ENCODE data around the gene DRD4. TPM values are rescaled to one million over a fixed set of nuclear protein-coding genes. Genes with fewer than 3 reads are reported as not detected.
A peak's percentile ranks its signal among the peaks of the same experiment; 100 is the strongest.
"Not testable (repeated sequence)": the region's sequence is repeated elsewhere in the genome, so short reads cannot be mapped to it uniquely, and the experiment has no call there.

DRD4 gene
- polyA plus RNA-seq, 6 donors from 2014 or later = not detected

DNA sequence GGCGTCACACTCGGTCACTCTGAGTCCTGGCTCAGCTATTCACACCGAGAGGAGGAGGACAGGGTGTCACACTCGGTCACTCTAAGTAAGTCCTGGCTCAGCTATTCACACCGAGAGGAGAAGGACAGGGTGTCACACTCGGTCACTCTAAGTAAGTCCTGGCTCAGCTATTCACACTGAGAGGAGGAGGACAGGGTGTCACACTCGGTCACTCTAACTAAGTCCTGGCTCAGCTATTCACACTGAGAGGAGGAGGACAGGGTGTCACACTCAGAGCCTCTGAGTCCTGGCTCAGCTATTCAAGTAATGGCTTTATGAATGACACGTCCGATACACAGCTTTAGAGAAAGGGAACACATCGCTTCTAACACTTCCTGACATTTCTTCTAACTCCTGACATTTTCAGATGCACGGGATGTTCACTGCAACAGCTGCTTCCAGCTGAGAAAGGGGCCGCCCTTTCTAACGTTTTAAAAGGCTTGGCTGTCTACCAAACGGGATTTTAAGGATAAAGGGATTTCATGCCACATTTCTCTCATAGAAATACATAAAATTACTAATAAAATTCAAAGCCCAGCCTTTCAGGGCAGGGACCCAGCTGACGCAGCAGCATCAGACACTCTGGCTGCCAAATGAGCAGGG is 28.1 kb downstream of the DRD4 start:
- Mint-ChIP-seq H3K27ac (no peak overlapping the region), H3K4me1 (peaks cover 0 to 6% (median 4%) of the 10 kb centered on the region in 3 donors), H3K27me3 (no peaks in the 10 kb centered on the region), H3K4me3 (no peak overlapping the region), H3K36me3 (no peaks in the 10 kb centered on the region), H3K9me3 (no peaks in the 10 kb centered on the region)
- ATAC-seq (ENCODE audit: low read depth in 2 of 2) (no peak), DNase-seq (no peak)

DNA sequence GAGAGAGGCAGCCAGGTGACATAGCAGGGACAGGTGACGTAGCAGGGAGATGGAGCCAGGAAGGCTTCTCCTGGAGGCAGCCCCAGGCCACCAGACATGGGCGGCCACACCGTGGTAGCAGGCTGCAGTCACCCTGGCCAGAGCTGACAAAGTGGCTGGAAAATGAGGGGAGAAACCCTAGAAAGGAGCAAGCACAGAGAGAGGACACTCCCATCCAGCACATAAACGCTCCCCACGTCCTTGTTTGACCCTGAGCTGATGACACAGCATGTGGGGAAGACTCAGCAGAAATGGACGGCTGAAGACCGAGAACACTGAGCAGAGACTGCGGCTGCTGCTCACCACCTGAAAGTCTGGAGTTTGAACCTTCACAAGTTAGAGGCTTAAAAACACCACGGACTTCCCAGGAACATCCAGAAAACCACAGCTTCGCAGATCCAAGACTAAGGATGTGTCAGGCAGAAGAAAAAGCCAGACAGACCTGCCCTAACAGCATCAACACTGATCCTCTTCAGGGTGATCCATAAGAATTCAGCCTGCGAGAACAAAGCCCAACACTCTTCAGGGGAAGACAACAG is 28.7 kb downstream of the DRD4 start:
- H3K4me3 Mint-ChIP-seq = no peak overlapping the region
- DNase-seq = no peak
- peaks cover 0 to 6% (median 4%) of the 10 kb centered on the region in 3 donors for H3K4me1 Mint-ChIP-seq
- H3K27me3 Mint-ChIP-seq = no peaks in the 10 kb centered on the region
- H3K27ac Mint-ChIP-seq = peak overlapping the region in 2 of 6 donors; percentile 26 to 78
- no peaks in the 10 kb centered on the region for H3K36me3 Mint-ChIP-seq
- no peak for ATAC-seq (ENCODE audit: low read depth in 2 of 2)
- no peaks in the 10 kb centered on the region for H3K9me3 Mint-ChIP-seq

DNA sequence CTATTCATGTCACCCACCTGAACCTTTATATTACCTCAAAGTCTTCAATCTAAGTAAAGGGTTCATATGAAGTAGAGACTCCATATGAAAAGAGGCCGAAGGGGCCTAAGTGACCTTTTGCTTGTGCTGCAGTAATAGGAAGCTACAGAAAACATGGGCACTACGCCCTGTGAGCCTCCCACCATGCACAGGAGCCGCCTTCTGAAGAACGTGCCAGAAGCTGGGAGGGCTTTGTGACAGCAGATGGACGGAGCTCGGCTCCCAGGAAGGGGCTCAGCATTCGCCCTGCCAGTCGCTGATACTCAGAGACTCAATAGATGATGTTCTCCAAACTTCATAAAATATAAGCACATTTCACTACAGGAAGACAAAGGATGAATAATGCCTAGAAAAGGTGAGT is 36.8 kb downstream of the DRD4 start:
- no peaks in the 10 kb centered on the region for H3K4me1 Mint-ChIP-seq
- no peak overlapping the region for H3K4me3 Mint-ChIP-seq
- no peaks in the 10 kb centered on the region for H3K9me3 Mint-ChIP-seq
- ATAC-seq (ENCODE audit: low read depth in 2 of 2) (no peak), DNase-seq (no peak)
- H3K27ac Mint-ChIP-seq = peak overlapping the region in 2 of 6 donors; percentile 56 to 90
- H3K36me3 Mint-ChIP-seq = peaks cover 10 to 21% of the 10 kb centered on the region in 2 donors
- no peaks in the 10 kb centered on the region for H3K27me3 Mint-ChIP-seq

DNA sequence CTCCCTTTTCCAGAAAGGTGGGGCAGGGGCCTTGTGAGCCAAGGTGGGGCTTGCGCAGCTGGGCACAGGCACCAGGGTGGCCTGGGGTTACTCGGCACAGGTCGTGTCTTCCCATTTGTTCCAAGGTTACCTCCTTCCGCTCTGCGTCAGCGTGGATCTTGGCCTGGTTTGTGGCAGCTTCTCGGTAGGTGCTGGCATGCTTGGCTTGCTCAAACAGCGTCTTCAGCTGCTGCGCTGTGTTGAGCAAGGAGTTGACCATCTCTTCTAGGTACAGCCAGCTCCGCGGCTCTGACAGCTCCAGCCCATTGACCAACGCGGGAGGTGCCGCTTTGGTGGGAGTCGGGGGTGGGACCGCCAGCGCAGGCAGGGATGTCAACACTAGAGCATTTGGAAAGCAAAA is 37.3 kb downstream of the DRD4 start:
- Mint-ChIP-seq H3K36me3 (peaks cover 10 to 22% of the 10 kb centered on the region in 2 donors), H3K27ac (peak overlapping the region in 1 of 6 donors; percentile 51), H3K27me3 (no peaks in the 10 kb centered on the region), H3K4me1 (no peaks in the 10 kb centered on the region), H3K4me3 (no peak overlapping the region), H3K9me3 (no peaks in the 10 kb centered on the region)
- DNase-seq = no peak
- no peak for ATAC-seq (ENCODE audit: low read depth in 2 of 2)

DNA sequence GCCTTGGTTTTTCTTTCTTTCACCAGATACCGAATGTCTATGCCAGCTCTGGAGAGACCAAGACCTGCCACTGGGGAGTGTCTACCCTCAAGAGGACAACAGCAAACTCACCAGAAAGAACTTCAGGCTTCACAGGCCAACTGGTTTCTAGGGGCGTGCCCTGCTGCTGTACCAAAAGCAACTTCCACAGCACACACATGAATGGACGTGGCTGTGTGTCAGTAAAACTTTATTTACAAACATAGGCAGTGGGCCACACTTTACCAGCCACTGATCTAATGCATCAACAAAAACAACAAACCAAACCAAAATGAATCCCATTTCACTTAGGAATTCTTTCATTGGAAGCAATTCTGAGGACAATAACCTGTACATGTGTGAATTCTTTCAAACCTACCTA is 41.2 kb downstream of the DRD4 start:
- H3K36me3 Mint-ChIP-seq = peaks cover 15 to 31% of the 10 kb centered on the region in 2 donors
- no peaks in the 10 kb centered on the region for H3K27me3 Mint-ChIP-seq
- no peak overlapping the region for H3K4me3 Mint-ChIP-seq
- no peak overlapping the region for H3K27ac Mint-ChIP-seq
- no peaks in the 10 kb centered on the region for H3K4me1 Mint-ChIP-seq
- DNase-seq = no peak
- no peak for ATAC-seq (ENCODE audit: low read depth in 2 of 2)
- peaks cover 0 to 3% (median 0%) of the 10 kb centered on the region in 7 donors for H3K9me3 Mint-ChIP-seq

DNA sequence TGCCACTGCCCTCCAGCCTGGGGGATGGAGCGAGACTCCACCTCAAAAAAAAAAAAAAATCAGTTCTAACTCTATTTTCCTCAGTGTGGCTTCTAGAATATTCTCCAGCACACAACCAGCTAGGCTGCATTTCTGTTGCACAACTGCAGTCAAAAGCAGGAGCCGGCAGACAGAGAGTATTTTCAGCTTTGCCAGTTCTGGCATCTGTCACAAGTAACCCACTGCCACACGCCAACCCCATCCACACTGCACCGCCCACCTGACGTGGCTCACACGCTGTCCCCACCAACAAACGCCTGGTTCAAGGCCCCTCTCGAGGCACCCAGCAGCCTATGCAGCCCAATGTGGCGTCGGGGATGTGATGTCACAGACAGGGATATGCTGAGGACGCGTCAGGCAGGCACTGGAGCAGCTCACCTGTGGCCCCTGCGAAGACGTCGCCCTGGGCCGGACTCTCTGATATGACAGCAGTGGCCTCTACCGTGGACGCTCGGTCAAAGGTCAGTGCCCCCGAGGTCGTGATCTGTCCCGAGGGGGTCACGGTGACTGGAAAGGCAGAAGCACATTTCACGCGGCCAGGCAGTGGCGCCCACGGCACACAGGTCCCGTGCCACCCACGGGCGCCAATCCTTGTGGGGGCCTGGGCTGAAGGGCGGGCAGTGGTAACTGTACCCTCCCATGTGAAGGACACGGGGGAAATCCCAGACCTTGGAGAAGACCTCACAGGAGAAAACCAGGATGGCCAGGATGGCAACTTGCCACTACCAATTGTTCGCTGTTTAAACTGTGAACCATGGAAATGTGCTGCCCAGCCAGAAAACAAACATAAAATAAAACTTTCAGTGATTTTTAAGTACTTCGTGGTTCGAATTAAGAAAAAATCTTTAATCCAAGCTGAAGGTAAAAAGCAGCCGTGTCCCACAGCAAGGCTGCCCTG is 42.5 kb downstream of the DRD4 start:
- H3K4me1 Mint-ChIP-seq = no peaks in the 10 kb centered on the region
- peaks cover 18 to 33% of the 10 kb centered on the region in 2 donors for H3K36me3 Mint-ChIP-seq
- H3K4me3 Mint-ChIP-seq = no peak overlapping the region
- ATAC-seq (ENCODE audit: low read depth in 2 of 2) (no peak), DNase-seq (no peak)
- peaks cover 0 to 3% (median 0%) of the 10 kb centered on the region in 7 donors for H3K9me3 Mint-ChIP-seq
- H3K27me3 Mint-ChIP-seq = no peaks in the 10 kb centered on the region
- H3K27ac Mint-ChIP-seq = no peak overlapping the region

DNA sequence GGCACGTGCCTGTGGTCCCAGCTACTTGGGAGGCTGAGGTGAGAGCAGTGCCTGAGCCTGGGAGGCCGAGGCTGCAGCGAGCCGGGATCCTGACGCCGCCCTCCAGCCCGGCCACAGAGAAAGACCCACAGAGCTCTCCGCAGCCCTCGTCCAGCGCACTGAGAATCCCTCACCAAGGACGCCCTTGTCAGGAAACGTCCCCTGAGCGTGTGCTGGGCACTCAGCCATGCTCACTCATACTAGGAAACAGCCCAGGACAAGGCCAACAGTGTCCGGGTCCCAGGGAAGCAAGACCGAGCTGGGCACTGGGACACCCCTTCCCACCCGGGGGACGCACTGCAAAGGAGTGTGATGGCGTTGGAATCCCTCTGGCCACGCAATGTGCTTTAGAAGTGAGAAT is 43.4 kb downstream of the DRD4 start:
- peaks cover 20 to 33% of the 10 kb centered on the region in 2 donors for H3K36me3 Mint-ChIP-seq
- peak overlapping the region in 1 of 8 donors; percentile 20 for H3K4me3 Mint-ChIP-seq
- H3K27ac Mint-ChIP-seq = no peak overlapping the region
- no peaks in the 10 kb centered on the region for H3K4me1 Mint-ChIP-seq
- no peaks in the 10 kb centered on the region for H3K27me3 Mint-ChIP-seq
- ATAC-seq (ENCODE audit: low read depth in 2 of 2) = no peak
- no peak for DNase-seq
- peaks cover 0 to 3% (median 0%) of the 10 kb centered on the region in 7 donors for H3K9me3 Mint-ChIP-seq

DNA sequence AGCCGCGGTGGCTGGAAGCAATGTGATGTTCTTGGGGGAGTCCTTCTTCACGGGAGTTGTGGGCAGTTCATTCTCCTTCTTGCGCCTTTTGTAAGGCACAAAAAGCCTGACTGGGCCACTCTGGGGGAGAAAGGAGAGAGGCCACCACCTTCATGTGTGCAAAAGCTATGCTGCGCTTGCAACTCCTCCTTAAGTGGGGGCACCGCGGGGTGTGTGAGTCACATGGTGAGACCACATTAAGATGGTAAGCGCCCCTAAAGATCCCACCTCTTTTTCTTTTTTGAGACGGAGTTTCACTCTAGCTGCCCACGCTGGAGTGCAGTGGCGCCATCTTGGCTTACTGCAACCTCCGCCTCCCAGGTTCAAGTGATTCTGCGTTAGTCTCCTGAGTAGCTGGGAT is 43.9 kb downstream of the DRD4 start:
- H3K27me3 Mint-ChIP-seq = no peaks in the 10 kb centered on the region
- no peak overlapping the region for H3K27ac Mint-ChIP-seq
- no peaks in the 10 kb centered on the region for H3K4me1 Mint-ChIP-seq
- H3K9me3 Mint-ChIP-seq = peaks cover 0 to 3% (median 0%) of the 10 kb centered on the region in 7 donors
- peaks cover 20 to 33% of the 10 kb centered on the region in 2 donors for H3K36me3 Mint-ChIP-seq
- no peak for DNase-seq
- no peak for ATAC-seq (ENCODE audit: low read depth in 2 of 2)
- no peak overlapping the region for H3K4me3 Mint-ChIP-seq

DNA sequence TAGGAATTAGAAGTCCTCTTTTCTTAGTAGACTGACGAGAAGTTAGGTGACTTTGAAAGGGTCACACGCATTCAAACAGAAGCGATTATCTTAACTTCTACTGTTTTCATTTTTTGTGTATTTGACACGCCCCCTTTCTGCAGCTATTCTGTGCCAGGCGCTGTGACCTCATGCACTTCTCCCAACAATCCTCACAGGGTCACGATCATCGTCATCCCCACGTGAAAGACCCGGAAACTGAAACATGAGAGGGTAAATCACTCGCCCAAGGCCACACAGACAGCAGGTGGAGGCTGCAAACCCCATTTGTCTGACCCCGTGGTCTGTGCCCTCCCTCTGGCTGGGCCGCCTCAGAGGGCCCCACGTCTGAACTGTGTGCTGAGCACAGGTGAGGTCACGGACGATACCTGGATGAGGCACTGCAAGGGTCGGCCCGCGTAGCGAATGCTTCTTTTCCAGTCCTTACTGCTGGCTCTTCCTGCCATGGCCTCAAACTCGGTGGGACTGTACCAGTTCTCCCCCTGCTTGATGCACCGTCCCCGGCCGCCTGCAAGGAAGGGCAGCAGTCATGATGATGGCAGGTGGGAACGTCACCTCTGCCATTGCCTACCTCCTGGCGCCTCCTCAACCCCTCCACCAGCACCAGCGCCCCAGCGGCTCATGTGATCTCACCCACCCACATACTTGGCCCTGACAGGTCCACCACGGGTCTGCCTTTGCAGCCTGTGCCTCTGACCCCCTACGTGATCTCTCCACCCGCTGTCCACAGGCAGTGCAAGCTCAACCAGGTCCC is 49.6 kb downstream of the DRD4 start:
- ATAC-seq (ENCODE audit: low read depth in 2 of 2) (no peak), DNase-seq (no peak)
- H3K4me3 Mint-ChIP-seq = peak overlapping the region in 1 of 8 donors; percentile 22

DNA sequence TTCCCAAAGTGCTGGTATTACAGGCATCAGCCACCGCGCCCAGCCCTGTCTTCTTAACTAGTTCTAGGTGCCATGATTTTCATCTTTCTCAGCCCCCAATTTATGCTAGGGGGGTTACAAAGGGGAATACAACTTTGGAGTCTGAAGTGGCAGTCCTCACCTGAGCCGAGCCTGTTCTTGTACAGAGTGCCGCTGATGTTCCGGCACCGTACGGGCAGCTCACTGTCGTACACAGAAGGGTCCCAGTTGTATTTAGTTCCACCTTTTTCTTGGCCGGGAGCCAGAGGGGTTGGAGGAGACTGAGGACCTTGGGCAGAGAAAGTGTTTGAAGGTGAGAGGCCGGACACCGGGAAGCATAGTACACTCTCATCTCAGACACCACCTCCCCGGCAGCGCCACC is 50.7 kb downstream of the DRD4 start:
- Mint-ChIP-seq H3K4me1 (peaks cover 9 to 13% (median 12%) of the 10 kb centered on the region in 3 donors), H3K27ac (no peak overlapping the region), H3K9me3 (peaks cover 0 to 2% (median 0%) of the 10 kb centered on the region in 7 donors), H3K4me3 (no peak overlapping the region), H3K36me3 (peaks cover 23 to 26% of the 10 kb centered on the region in 2 donors), H3K27me3 (no peaks in the 10 kb centered on the region)
- DNase-seq (no peak), ATAC-seq (ENCODE audit: low read depth in 2 of 2) (no peak)

More for the DNA sequence above, 49.6 kb downstream of the DRD4 start:
- Mint-ChIP-seq H3K9me3 (peaks cover 0 to 5% (median 0%) of the 10 kb centered on the region in 7 donors), H3K27ac (no peak overlapping the region), H3K4me1 (peaks cover 2 to 5% (median 4%) of the 10 kb centered on the region in 3 donors), H3K27me3 (no peaks in the 10 kb centered on the region), H3K36me3 (peaks cover 23 to 37% of the 10 kb centered on the region in 2 donors)

DNA sequence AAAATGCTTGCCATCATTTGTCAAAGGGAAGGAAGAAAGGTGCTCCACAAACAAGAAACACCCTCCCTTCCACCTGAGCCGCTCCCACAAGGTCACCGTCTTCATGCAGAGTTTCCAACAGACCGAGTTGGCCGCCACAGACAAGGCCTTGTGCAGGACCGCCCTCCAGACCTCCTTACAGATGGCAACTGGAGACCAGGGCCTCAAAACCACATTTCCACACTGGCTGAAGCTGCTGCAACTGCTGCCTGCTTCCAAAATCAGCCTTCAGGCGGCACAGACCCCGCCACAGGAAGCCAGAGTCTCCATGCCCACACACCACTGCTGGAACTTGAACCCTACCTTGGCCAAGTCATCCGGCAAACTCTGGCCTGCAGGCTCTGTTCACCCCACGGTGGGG is 51.6 kb downstream of the DRD4 start:
- H3K4me3 Mint-ChIP-seq = no peak overlapping the region
- no peak for ATAC-seq (ENCODE audit: low read depth in 2 of 2)
- H3K27me3 Mint-ChIP-seq = no peaks in the 10 kb centered on the region
- no peak overlapping the region for H3K27ac Mint-ChIP-seq
- peaks cover 15 to 17% of the 10 kb centered on the region in 2 donors for H3K36me3 Mint-ChIP-seq
- DNase-seq = no peak
- H3K4me1 Mint-ChIP-seq = peaks cover 18 to 22% (median 22%) of the 10 kb centered on the region in 3 donors
- peaks cover 0 to 2% (median 0%) of the 10 kb centered on the region in 7 donors for H3K9me3 Mint-ChIP-seq

DNA sequence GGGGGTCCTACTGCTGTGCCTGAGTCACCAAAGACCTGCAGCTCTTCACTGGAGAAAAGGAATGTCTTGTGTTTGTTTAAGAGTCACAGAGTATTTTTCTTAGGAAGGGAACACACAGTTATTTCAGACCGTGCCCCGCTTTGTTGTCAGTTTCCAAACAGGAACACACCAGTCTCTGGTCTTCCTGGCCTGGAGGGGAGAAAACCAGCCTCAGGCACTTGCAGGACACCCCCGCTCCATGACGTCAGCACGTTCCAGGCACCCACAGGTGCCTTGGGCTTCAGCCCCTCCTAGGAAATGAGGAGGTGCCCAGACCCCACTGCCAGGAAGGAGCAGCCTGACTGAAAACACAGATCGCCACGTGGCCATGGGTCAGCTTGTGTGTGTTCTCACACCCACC is 52.6 kb downstream of the DRD4 start:
- peaks cover 0 to 2% (median 0%) of the 10 kb centered on the region in 7 donors for H3K9me3 Mint-ChIP-seq
- H3K27me3 Mint-ChIP-seq = no peaks in the 10 kb centered on the region
- no peak overlapping the region for H3K27ac Mint-ChIP-seq

DNA sequence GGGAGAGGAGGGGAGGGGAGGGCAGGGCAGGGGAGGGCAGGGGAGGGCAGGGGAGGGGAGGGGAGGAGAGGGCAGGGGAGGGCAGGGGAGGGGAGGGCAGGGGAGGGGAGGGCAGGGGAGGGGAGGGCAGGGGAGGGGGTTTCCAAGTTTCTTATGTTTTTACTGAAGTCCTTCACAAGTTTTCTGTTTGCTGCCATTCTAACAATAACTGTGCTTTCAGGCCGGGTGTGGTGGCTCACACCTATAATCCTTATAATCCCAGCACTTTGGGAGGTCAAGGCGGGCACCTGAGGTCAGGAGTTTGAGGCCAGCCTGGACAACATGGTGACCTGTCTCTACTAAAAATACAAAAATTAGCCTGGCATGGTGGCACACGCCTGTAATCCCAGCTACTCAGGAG is 53.2 kb downstream of the DRD4 start:
- H3K27me3 Mint-ChIP-seq; H3K27ac Mint-ChIP-seq; H3K9me3 Mint-ChIP-seq; ATAC-seq (ENCODE audit: low read depth in 2 of 2); DNase-seq: not testable (repeated sequence)
- peak overlapping the region in 1 of 8 donors; percentile 65 for H3K4me3 Mint-ChIP-seq
- H3K4me1 Mint-ChIP-seq = peaks cover 19 to 27% (median 25%) of the 10 kb centered on the region in 3 donors
- peaks cover 7 to 12% of the 10 kb centered on the region in 2 donors for H3K36me3 Mint-ChIP-seq

More for the DNA sequence above, 52.6 kb downstream of the DRD4 start:
- Mint-ChIP-seq H3K36me3 (peaks cover 8 to 12% of the 10 kb centered on the region in 2 donors), H3K4me3 (no peak overlapping the region), H3K4me1 (peaks cover 19 to 27% (median 25%) of the 10 kb centered on the region in 3 donors)
- DNase-seq (no peak), ATAC-seq (ENCODE audit: low read depth in 2 of 2) (no peak)

Data from naive B cell (primary cell).